Hindlimb muscle (tissue), 1 donor: ENCODE results near the gene UQCC2. TPM values are rescaled to one million over a fixed set of nuclear protein-coding genes. Genes with fewer than 3 reads are reported as not detected.

Source experiments
- DNase-seq: peaks from one replicate; pipeline ENCODE4 v3.0.0-alpha.2; 2013
- polyA plus RNA-seq: library from polyadenylated mRNA; unstranded; fragments of 120-200 nt; gene quantifications from one replicate; pipeline ENCODE4 v1.2.1, GENCODE V29; 2013; ENCODE audit not compliant: insufficient read length

The UQCC2 gene
- polyA plus RNA-seq, 1 donor, result 68.2 TPM

GRCh38 chr6:33688451-33689147 lies 22.9 kb downstream of the UQCC2 start:
- DNase-seq, result no peak

- DNase-seq, result no peak
Measured at GRCh38 chr6:33688006-33688405, 23.5 kb downstream of the UQCC2 start.

GRCh38 chr6:33686981-33687975 lies 24.2 kb downstream of the UQCC2 start:
- DNase-seq, result no peak

- no peak for DNase-seq
Measured at GRCh38 chr6:33686225-33686924, 25.1 kb downstream of the UQCC2 start.

- no peak for DNase-seq
Measured at GRCh38 chr6:33685411-33686224, 25.9 kb downstream of the UQCC2 start.

- no peak for DNase-seq
Measured at GRCh38 chr6:33684983-33685382, 26.5 kb downstream of the UQCC2 start.

GRCh38 chr6:33684428-33684896 lies 27.0 kb downstream of the UQCC2 start:
- no peak for DNase-seq

GRCh38 chr6:33683576-33684427 lies 27.7 kb downstream of the UQCC2 start:
- no peak for DNase-seq

GRCh38 chr6:33683051-33683571 lies 28.4 kb downstream of the UQCC2 start:
- no peak for DNase-seq

- DNase-seq, result no peak
Measured at GRCh38 chr6:33682341-33682740, 29.2 kb downstream of the UQCC2 start.

- DNase-seq, result no peak
Measured at GRCh38 chr6:33679761-33680160, 31.7 kb downstream of the UQCC2 start.

- DNase-seq, result no peak
Measured at GRCh38 chr6:33678932-33679490, 32.5 kb downstream of the UQCC2 start.

GRCh38 chr6:33678233-33678931 lies 33.1 kb downstream of the UQCC2 start:
- DNase-seq, result no peak

- no peak for DNase-seq
Measured at GRCh38 chr6:33677689-33678088, 33.8 kb downstream of the UQCC2 start.

GRCh38 chr6:33677143-33677660 lies 34.3 kb downstream of the UQCC2 start:
- DNase-seq, result peak; percentile 26

- no peak for DNase-seq
Measured at GRCh38 chr6:33676416-33677142, 34.9 kb downstream of the UQCC2 start.

- no peak for DNase-seq
Measured at GRCh38 chr6:33675968-33676367, 35.5 kb downstream of the UQCC2 start.

- no peak for DNase-seq
Measured at GRCh38 chr6:33673851-33674250, 37.6 kb downstream of the UQCC2 start.

- DNase-seq, result peak; percentile 63
Measured at GRCh38 chr6:33672808-33673207, 38.7 kb downstream of the UQCC2 start.
